Sigmoid colon (tissue), 7 donors: Measurements from ENCODE around the gene TCHHL1. TPM values are rescaled to one million over a fixed set of nuclear protein-coding genes. Genes with fewer than 3 reads are reported as not detected.
A peak's percentile ranks its signal among the peaks of the same experiment; 100 is the strongest.

Source experiments
- DNase-seq: peaks from one replicate; pipeline ENCODE4 v3.0.0-alpha.2; 2019
- H3K27ac ChIP-seq, 4 donors: fragments of 200-600 bp; sonication (generic); one replicate each; pipeline ENCODE4 v1.5.1; 2016 to 2019; ENCODE audit warnings: mild to moderate bottlenecking in 1 of 4
- H3K27me3 ChIP-seq, 3 donors: fragments of 200-600 bp; sonication (generic); one replicate each; pipeline ENCODE4 v1.5.1; 2019; ENCODE audit warnings: mild to moderate bottlenecking in 1 of 3
- H3K36me3 ChIP-seq, 4 donors: fragments of 200-600 bp; sonication (generic); one replicate each; pipeline ENCODE4 v1.5.1; 2016 to 2019
- H3K4me1 ChIP-seq, 4 donors: fragments of 200-600 bp; sonication (generic); one replicate each; pipeline ENCODE4 v1.5.1; 2017 to 2019
- H3K4me3 ChIP-seq, 4 donors: fragments of 200-600 bp; sonication (generic); one replicate each; pipeline ENCODE4 v1.5.1; 2017 to 2019; ENCODE audit warnings: mild to moderate bottlenecking in 2 of 4, moderate library complexity in 1 of 4
- H3K9me3 ChIP-seq, 4 donors: fragments of 200-600 bp in 3 of 4; sonication (generic) in 3 of 4; one replicate each; pipeline versions ENCODE4 v1.5.1 to v1.6.1; 2013 to 2019
- EP300 ChIP-seq, 4 donors: sonication (generic); formaldehyde crosslinking; IDR thresholded peaks; one replicate each; pipeline ENCODE4 v1.6.1; 2017; ENCODE audit warnings: antibody characterized with exemption in 4 of 4
- POLR2A ChIP-seq, 2 donors: fragments of 450-650 bp; IDR thresholded peaks; one replicate each; pipeline ENCODE4 v1.6.1; 2016; ENCODE audit warnings: antibody characterized with exemption in 2 of 2, mild to moderate bottlenecking in 2 of 2, moderate library complexity in 2 of 2
- POLR2AphosphoS5 ChIP-seq, 4 donors: sonication (generic); formaldehyde crosslinking; IDR thresholded peaks; one replicate each; pipeline ENCODE4 v1.6.1; 2017; ENCODE audit warnings: antibody characterized with exemption in 4 of 4
- WGBS, 2 donors: extraction: QIAGEN DNeasy Blood & Tissue Kit; methylation state at CpG; one replicate each; pipeline ENCODE4 v1.1.7; 2013; 5-methylcytosine and 5-hydroxymethylcytosine counted together
- intact Hi-C: fragments of 100-400 bp; cut with DNase I; formaldehyde crosslinking; loops from one replicate; pipeline ENCODE4 v1.15.1; 2023
- polyA plus RNA-seq, 3 donors: library from polyadenylated mRNA; stranded (reverse); fragments of 200-250 nt; gene quantifications; one replicate each; pipeline ENCODE4 v1.2.3, GENCODE V29; 2013
- total RNA-seq, 4 donors: library from RNA; depleted of rRNA; stranded (reverse); fragments of >200 nt; gene quantifications; one replicate each; pipeline ENCODE4 v1.1.0, GENCODE V29; 2016
- TF ChIP-seq, protein P1 (sequence below), 4 experiments: fragments of 450-650 bp in 3 of 4; fragments of 200-600 bp in 1 of 4; IDR thresholded peaks; one replicate each; pipeline ENCODE4 v1.5.1; 2016 to 2019; ENCODE audit warnings: antibody characterized with exemption in 4 of 4, mild to moderate bottlenecking in 3 of 4, moderate library complexity in 2 of 4
- donor health status: healthy with polysubstance abuse.
- donor health status: Bipolar disorder and iron deficiency.
- donor health status: healthy.

The TCHHL1 gene
- total and polyA plus RNA-seq, 7 donors: not detected

DNA sequence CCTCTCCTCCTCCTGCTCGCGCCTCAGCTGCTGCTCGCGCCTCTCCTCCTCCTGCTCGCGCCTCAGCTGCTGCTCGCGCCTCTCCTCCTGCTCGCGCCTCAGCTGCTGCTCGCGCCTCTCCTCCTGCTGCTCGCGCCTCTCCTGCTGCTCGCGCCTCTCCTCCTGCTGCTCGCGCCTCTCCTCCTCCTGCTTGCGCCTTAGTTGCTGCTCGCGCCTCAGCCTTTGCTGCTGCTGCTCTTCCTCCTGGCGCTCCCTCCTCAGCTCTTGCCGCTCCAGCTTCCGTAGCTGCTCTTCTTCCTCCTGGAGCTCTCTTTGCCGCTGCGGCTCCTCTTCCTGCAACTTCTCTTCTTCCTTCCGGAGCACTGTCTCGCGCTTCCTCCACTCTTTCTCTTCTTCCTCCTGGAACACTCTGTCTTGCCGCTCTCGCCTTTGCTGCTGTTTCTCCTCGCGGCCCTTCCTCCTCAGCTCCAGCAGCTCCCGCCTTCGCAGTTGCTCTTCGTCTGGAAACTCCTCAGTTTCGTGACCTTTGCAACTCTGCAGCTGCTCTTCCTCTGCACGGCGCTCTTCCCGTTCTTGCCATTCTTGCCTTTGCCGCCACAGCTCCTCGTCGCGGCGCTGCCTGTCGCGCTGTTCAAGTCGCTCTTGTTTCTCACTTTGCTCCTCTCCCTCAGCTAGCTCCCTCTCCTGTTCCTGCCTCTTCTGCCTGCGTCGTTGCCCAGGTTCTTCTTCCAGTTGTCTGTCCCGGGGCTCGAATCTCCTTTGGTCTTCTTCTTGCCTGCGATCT lies 23.4 kb upstream of the TCHHL1 start:
- no peaks in the 10 kb centered on the region for H3K36me3 ChIP-seq
- DNase-seq: no peak
- intact Hi-C loops: no loop called here
- 1% methylated on average over 53 of the region's 53 CpGs for WGBS, 2 donors
- peaks cover 0 to 45% (median 40%) of the 10 kb centered on the region in 4 donors for H3K4me1 ChIP-seq
- no peak overlapping the region for H3K27ac ChIP-seq
- peaks cover 0 to 13% (median under 1%) of the 10 kb centered on the region in 4 donors for H3K9me3 ChIP-seq
- peak overlapping the region in 3 of 4 donors; percentile 9 to 49 (median 41) for H3K4me3 ChIP-seq
- TF ChIP-seq POLR2A (IDR thresholded peaks at IDR 0.05): no peak
- TF ChIP-seq EP300 (IDR thresholded peaks at IDR 0.05): no peak
- TF ChIP-seq, protein P1, sequence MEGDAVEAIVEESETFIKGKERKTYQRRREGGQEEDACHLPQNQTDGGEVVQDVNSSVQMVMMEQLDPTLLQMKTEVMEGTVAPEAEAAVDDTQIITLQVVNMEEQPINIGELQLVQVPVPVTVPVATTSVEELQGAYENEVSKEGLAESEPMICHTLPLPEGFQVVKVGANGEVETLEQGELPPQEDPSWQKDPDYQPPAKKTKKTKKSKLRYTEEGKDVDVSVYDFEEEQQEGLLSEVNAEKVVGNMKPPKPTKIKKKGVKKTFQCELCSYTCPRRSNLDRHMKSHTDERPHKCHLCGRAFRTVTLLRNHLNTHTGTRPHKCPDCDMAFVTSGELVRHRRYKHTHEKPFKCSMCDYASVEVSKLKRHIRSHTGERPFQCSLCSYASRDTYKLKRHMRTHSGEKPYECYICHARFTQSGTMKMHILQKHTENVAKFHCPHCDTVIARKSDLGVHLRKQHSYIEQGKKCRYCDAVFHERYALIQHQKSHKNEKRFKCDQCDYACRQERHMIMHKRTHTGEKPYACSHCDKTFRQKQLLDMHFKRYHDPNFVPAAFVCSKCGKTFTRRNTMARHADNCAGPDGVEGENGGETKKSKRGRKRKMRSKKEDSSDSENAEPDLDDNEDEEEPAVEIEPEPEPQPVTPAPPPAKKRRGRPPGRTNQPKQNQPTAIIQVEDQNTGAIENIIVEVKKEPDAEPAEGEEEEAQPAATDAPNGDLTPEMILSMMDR (IDR thresholded peaks at IDR 0.05): no peak
- no peak for TF ChIP-seq POLR2AphosphoS5 (IDR thresholded peaks at IDR 0.05)
- H3K27me3 ChIP-seq: peaks cover 43 to 100% (median 81%) of the 10 kb centered on the region in 3 donors

DNA sequence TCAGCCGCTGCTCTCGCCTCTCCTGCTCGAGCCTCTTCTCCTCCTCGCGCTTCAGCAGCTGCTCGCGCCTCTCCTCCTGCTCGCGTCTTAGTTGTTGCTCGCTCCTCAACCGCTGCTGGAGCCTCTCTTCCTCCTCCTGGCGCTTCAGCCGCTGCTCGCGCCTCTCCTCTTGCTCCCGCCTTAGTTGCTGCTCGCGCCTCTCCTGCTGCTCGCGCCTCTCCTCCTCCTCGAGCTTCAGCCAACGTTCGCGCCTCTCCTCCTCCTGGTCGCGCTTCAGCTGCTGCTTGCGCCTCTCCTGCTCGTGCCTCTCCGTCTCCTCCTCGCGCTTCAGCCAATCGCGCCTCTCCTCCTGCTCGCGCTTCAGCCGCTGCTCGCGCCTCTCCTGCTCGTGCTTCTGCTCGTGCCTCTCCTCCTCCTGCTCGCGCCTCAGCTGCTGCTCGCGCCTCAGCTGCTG lies 22.7 kb upstream of the TCHHL1 start:
- H3K9me3 ChIP-seq: peaks cover 0 to 13% (median 1%) of the 10 kb centered on the region in 4 donors
- 0 to 1% methylated on average over 44 of the region's 44 CpGs for WGBS, 2 donors
- TF ChIP-seq POLR2AphosphoS5 (IDR thresholded peaks at IDR 0.05) (no peak), EP300 (IDR thresholded peaks at IDR 0.05) (no peak), POLR2A (IDR thresholded peaks at IDR 0.05) (no peak)
- TF ChIP-seq, protein P1 (IDR thresholded peaks at IDR 0.05): no peak
- intact Hi-C loops: no loop called here
- DNase-seq: no peak
- H3K36me3 ChIP-seq: no peaks in the 10 kb centered on the region
- H3K27me3 ChIP-seq: peaks cover 48 to 100% (median 81%) of the 10 kb centered on the region in 3 donors
- H3K27ac ChIP-seq: no peak overlapping the region
- peak overlapping the region in 3 of 4 donors; percentile 39 to 49 (median 41) for H3K4me3 ChIP-seq
- peaks cover 0 to 45% (median 40%) of the 10 kb centered on the region in 4 donors for H3K4me1 ChIP-seq

DNA sequence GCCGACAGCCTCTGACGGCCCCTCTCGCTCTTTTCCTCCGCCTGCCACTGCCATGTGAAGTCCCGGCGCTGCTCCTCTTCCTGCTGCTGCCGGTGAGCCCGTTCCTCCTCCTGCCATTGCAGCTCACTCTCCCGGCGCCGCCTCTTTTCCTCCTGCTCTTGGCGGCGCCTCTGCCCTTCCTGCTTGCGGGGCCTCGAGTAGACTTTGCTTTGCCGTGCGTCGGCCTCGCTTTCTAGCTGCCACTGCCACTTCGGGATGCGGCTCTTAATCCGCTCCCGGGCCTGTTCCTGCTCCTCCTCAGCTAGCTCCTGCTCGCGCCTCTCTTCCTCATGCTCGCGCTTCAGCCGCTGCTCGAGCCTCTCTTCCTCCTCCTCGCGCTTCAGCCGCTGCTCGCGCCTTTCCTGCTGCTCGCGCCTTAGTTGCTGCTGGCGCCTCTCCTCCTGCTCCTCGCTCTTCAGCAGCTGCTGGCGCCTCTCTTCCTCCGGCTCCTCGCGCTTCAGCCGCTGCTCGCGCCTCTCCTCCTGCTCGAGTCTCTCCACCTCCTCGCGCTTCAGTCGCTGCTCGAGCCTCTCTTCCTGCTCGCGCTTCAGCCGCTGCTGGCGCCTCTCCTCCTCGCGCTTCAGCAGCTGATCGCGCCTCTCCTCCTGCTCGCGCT lies 22.1 kb upstream of the TCHHL1 start:
- peaks cover 0 to 13% (median 1%) of the 10 kb centered on the region in 4 donors for H3K9me3 ChIP-seq
- H3K4me1 ChIP-seq: peaks cover 0 to 45% (median 40%) of the 10 kb centered on the region in 4 donors
- H3K27me3 ChIP-seq: peaks cover 52 to 100% (median 81%) of the 10 kb centered on the region in 3 donors
- intact Hi-C loops: no loop called here
- H3K36me3 ChIP-seq: no peaks in the 10 kb centered on the region
- 1% methylated on average over 60 of the region's 60 CpGs for WGBS, 2 donors
- TF ChIP-seq POLR2AphosphoS5 (IDR thresholded peaks at IDR 0.05): no peak
- no peak for TF ChIP-seq POLR2A (IDR thresholded peaks at IDR 0.05)
- TF ChIP-seq, protein P1 (IDR thresholded peaks at IDR 0.05): no peak
- no peak for TF ChIP-seq EP300 (IDR thresholded peaks at IDR 0.05)
- H3K4me3 ChIP-seq: peak overlapping the region; percentile 19 to 49 (median 40)
- no peak for DNase-seq
- H3K27ac ChIP-seq: no peak overlapping the region

DNA sequence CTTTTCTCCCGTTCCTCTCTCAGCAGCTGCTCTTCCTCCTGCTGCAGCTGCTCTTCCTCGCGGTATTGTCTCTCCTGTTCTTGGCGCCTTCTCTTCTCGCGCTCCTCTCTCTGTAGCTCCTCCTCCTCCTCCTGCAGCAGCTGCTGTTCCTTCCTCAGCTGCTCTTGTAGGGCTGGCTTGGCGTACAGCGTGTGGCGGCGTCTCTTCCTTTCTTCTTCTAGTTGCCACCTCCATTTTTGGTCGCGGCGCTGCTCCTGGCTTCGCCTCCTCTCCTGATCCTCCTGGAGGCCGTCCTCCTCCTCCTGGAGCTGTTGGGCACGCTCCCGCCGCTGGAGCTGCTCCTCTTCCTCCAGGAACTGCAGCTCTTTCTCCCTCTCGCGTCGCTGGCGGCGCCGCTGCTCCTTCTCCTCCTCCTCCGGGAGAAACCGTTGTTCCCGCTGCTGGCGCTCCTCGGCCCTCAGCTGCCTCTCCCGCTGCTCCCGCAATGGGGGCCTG lies 21.5 kb upstream of the TCHHL1 start:
- TF ChIP-seq EP300 (IDR thresholded peaks at IDR 0.05) (no peak), POLR2AphosphoS5 (IDR thresholded peaks at IDR 0.05) (no peak), POLR2A (IDR thresholded peaks at IDR 0.05) (no peak)
- TF ChIP-seq, protein P1 (IDR thresholded peaks at IDR 0.05): no peak
- DNase-seq: no peak
- intact Hi-C loops: no loop called here
- Histone ChIP-seq H3K36me3 (no peaks in the 10 kb centered on the region), H3K4me1 (peaks cover 0 to 45% (median 40%) of the 10 kb centered on the region in 4 donors), H3K27ac (no peak overlapping the region), H3K9me3 (peaks cover 0 to 13% (median 1%) of the 10 kb centered on the region in 4 donors), H3K27me3 (peaks cover 54 to 100% (median 81%) of the 10 kb centered on the region in 3 donors), H3K4me3 (peak overlapping the region; percentile 19 to 49 (median 40))
- 2 to 3% methylated on average over 31 of the region's 31 CpGs for WGBS, 2 donors
